Epithelial cell of proximal tubule (primary cell): ENCODE results near the gene CNTN2. TPM values are rescaled to one million over a fixed set of nuclear protein-coding genes. Genes with fewer than 3 reads are reported as not detected.

Source experiments
- DNase-seq: peaks from one replicate; pipeline ENCODE4 v3.0.0-alpha.2; 2011; ENCODE audit warnings: low read depth
- H3K4me3 ChIP-seq: 2 replicates; pipeline ENCODE4 v1.5.1; 2011; ENCODE audit warnings: low read depth, mild to moderate bottlenecking, low read length
- total RNA-seq: library from RNA; depleted of rRNA; stranded (reverse); fragments of >200 nt; gene quantifications from 2 replicates; pipeline ENCODE4 v1.2.3, GENCODE V29; 2015
- TF ChIP-seq, protein P1 (sequence below): conservative IDR thresholded peaks from 2 replicates; pipeline ENCODE4 v1.5.1; 2012; ENCODE audit warnings: low read depth, mild to moderate bottlenecking, low read length

CNTN2 gene
- total RNA-seq, 1 donor from 2014 or later: not detected

DNA sequence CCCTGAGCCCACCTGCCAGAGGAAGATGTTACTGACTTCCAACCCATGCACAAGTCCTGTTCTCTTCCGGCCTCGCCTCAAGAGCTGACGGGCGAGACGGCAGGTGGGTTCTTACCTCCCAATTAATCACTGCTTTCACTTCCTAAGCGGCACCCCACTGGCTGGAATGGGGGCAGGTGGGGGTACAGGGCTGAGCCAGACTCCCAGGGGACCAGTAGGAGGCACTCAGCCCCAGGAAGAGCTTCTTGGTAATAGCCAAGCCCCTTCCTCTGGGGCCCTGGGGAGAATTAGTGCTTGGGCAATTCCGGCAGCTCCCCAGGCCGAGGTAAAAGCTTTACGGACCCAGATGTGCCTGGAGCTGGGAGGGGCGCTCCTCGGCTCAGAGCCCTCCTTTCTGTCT is 9.7 kb downstream of the CNTN2 start:
- no peak overlapping the region for H3K4me3 ChIP-seq
- DNase-seq: no peak
- TF ChIP-seq, protein P1, sequence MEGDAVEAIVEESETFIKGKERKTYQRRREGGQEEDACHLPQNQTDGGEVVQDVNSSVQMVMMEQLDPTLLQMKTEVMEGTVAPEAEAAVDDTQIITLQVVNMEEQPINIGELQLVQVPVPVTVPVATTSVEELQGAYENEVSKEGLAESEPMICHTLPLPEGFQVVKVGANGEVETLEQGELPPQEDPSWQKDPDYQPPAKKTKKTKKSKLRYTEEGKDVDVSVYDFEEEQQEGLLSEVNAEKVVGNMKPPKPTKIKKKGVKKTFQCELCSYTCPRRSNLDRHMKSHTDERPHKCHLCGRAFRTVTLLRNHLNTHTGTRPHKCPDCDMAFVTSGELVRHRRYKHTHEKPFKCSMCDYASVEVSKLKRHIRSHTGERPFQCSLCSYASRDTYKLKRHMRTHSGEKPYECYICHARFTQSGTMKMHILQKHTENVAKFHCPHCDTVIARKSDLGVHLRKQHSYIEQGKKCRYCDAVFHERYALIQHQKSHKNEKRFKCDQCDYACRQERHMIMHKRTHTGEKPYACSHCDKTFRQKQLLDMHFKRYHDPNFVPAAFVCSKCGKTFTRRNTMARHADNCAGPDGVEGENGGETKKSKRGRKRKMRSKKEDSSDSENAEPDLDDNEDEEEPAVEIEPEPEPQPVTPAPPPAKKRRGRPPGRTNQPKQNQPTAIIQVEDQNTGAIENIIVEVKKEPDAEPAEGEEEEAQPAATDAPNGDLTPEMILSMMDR: no peak

DNA sequence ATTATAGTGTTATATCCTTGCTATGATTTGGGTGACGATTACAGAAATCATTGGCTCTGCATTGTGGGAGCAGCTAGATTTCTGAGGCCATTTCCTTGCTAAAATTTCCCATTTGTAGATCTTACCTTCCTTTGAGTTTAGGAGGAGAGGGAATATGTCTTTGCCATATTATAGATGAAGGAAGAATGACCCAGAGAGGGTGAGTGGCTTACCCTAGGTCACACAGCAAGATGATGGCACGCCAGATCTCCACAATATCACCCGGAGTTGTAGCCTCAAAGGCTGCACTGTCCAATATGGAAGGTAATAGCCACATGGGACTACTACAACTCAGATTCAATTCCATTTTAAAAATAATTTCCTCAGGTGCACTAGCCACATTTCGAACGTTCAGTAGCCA is 10.3 kb downstream of the CNTN2 start:
- DNase-seq: no peak
- TF ChIP-seq, protein P1: no peak
- H3K4me3 ChIP-seq: no peak overlapping the region

DNA sequence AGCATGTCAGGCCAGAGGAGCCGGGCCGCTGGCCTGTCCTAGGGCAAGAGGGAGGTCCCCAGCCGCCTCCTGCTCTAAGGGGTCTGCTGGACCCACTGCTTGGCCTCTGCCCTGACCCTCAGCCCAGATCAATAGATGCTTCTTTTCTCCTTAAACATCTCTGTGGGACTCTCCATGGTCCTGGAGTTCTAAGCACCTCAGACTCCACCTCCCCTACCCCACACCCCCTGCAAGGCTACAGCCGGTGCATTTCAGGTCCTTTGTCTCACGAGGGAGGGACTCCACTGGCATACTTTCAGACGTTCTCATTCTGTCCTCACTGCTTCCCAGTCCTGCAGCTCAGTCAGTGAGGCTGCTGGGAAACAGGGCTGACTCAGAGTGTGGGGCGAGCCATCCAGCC is 11.0 kb downstream of the CNTN2 start:
- H3K4me3 ChIP-seq: no peak overlapping the region
- TF ChIP-seq, protein P1: no peak
- no peak for DNase-seq

DNA sequence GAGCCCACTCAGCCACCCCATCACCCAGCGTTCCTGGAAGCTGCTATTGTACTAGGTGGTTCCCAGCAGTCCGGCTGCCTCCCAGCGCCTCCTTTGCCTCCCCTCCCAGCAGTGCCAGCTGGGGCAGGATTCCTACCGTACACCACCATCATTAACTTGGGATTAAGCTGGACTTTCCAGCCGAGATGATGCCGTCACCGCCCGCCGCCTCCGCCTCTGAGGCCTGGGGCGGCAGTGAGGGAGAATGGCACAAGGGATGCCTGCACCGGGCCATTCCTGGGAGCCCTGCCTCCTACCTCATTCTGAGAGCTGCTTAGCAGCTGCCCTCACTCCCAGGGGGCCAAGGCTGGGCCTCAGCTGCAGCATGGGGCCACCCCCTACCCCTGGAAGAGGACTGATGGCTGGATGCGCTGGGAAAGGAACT is 13.2 kb downstream of the CNTN2 start:
- no peak for DNase-seq
- TF ChIP-seq, protein P1: no peak
- H3K4me3 ChIP-seq: no peak overlapping the region

DNA sequence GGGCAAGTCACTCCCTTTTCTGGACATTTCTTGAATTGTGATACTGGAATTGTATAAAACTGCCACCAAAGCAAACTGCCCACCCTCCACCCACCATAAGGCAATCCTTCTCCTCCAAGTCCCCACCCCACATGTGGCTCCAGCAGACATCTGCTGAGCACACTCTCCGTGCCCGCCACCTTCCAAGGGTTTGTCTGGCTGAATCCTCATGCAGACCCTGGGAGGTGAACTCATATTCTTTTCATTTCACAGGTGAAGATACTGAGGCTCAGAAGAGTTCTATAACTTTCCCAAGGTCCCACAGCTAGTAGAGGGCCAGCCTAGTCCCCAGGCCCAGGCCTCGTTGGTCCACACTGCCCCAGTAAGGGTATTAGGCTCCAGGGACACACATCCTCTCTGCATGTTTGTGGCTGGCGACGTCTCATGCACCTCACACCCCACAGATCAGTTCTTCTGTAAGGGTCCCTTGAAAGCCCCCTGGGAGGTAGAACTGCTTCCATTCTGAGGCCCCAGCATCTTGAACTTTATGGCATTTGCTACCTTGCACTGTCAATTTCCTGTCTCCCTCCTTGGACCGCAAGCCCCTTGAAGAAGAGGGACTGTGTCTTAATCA is 14.1 kb downstream of the CNTN2 start:
- DNase-seq: no peak
- no peak overlapping the region for H3K4me3 ChIP-seq
- TF ChIP-seq, protein P1: no peak

DNA sequence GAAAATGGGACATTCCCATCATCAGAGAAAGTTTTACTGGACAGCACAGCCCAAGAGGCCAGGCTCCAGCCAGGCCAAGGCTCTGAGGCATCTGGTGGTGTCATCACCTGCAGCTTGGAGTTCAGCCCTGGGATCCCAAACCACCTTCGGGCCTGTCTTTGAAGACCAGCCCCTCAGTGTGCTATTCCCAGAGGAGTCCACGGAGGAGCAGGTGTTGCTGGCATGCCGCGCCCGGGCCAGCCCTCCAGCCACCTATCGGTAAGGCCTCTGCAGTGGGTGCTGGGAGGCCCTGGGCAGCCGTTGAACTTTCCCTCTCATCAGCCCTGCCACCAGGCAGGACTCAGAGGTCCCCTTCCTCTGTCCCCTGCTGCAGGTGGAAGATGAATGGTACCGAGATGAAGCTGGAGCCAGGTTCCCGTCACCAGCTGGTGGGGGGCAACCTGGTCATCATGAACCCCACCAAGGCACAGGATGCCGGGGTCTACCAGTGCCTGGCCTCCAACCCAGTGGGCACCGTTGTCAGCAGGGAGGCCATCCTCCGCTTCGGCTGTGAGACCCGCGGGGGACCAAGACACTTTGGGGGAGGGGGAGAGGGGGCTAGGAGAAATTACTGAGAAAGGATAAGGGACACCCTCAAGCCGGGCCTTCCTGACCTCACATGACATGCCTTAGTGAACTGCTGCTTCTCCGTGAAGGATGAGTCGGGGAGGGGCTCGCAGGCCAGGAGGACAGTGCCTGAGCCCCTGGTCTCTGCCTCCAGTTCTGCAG is 15.0 kb downstream of the CNTN2 start:
- DNase-seq: no peak

More for the DNA sequence above, 15.0 kb downstream of the CNTN2 start:
- TF ChIP-seq, protein P1: no peak
- H3K4me3 ChIP-seq: no peak overlapping the region
